ENCODE measurements around the gene OR9A2.
A peak's percentile ranks its signal among the peaks of the same experiment; 100 is the strongest.

Gene OR9A2

DNA sequence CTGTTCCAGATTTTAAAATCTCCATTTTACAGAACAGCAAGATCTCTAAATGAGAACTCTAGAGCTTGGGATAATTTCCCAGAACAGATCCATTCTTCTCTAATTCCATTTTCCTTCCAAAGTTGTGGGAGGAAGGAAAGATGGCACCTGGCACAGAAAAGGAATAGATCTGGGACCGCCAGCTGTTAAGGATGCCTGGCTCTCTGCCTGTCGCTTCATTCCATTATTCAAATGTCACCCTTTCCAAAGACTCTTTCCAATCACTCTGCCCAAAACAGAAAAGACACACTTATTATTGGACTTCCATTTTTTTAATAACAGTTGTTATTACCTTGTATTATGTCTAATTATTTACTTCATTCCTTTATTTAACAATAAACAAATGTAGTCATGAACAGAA, 751 bp upstream of the OR9A2 start:
- in situ Hi-C loops (cut with HindIII; ENCODE audit: low sequenced_read_pairs) = no loop called here

DNA sequence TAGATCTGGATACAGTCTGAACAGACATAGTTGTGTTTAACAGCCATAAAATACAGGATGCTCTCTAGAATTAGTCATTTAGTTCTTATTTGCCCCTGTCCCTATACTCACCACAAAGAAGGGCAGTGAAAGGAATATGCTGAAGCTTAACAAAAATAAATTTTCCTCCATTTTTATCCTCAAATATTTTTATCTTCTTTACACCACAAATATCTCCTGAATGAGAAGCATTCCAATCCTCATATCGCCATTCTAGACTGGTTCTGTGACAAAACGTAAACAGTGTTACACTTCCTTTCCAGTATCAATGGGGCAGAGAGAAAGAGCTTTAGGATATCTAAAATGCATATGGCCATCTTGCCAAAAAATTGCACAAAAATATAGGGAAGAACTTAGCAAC, 1.6 kb downstream of the OR9A2 start:
- no peak overlapping the region for H3K4me3 ChIP-seq (ENCODE audit: low read depth, low read length)
- DNase-seq (ENCODE audit: low read depth, low spot score) = no peak
- in situ Hi-C loops (cut with HindIII; ENCODE audit: low sequenced_read_pairs) = no loop called here
- TF ChIP-seq, protein P1, sequence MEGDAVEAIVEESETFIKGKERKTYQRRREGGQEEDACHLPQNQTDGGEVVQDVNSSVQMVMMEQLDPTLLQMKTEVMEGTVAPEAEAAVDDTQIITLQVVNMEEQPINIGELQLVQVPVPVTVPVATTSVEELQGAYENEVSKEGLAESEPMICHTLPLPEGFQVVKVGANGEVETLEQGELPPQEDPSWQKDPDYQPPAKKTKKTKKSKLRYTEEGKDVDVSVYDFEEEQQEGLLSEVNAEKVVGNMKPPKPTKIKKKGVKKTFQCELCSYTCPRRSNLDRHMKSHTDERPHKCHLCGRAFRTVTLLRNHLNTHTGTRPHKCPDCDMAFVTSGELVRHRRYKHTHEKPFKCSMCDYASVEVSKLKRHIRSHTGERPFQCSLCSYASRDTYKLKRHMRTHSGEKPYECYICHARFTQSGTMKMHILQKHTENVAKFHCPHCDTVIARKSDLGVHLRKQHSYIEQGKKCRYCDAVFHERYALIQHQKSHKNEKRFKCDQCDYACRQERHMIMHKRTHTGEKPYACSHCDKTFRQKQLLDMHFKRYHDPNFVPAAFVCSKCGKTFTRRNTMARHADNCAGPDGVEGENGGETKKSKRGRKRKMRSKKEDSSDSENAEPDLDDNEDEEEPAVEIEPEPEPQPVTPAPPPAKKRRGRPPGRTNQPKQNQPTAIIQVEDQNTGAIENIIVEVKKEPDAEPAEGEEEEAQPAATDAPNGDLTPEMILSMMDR (IDR thresholded peaks at IDR 0.05; ENCODE audit: low read depth, low read length) = no peak

More for the DNA sequence above, 751 bp upstream of the OR9A2 start:
- H3K4me3 ChIP-seq (ENCODE audit: low read depth, low read length) = no peak overlapping the region
- DNase-seq (ENCODE audit: low read depth, low spot score) = no peak
- TF ChIP-seq, protein P1 (IDR thresholded peaks at IDR 0.05; ENCODE audit: low read depth, low read length) = no peak

DNA sequence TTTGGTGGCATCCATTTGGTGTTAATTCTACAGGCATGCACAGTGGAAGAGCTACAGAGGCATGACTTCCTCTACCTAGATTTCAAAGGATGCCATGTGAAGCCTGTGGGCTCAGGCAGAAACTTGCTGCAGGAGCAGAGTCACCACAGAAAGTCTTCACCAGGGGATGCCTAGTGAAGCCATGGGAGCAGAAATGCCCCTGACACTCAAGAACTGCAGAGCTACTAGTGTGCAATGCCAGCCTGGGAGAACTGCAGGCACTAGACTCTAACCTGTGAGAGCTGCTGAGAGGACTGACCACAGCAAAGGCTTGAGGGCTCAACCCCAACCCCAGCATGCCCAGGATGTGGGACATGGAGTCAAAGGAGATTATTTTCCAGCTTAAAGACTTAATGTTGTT, 3.9 kb downstream of the OR9A2 start:
- DNase-seq (ENCODE audit: low read depth, low spot score) = no peak
- H3K4me3 ChIP-seq (ENCODE audit: low read depth, low read length) = no peak overlapping the region
- in situ Hi-C loops (cut with HindIII; ENCODE audit: low sequenced_read_pairs) = no loop called here
- TF ChIP-seq, protein P1 (IDR thresholded peaks at IDR 0.05; ENCODE audit: low read depth, low read length) = no peak

DNA sequence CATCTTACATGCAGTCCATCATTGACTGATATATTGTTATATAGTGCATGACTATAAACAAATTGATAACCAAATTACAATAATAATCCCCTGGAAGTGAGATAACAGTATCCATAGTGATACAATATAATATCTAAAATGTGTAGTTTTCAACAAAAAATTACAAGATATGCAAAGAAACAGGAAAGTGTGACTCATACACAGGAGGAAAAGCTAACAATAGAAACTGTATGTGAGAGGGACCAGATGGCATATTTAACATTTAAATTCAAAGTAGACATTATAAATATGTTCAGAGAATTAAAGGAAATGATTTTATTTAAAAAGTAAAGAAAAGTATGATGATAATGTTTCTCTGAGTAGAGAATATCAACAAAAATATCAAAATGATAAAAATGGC, 8.0 kb downstream of the OR9A2 start:
- no peak for DNase-seq (ENCODE audit: low read depth, low spot score)
- no peak overlapping the region for H3K4me3 ChIP-seq (ENCODE audit: low read depth, low read length)
- in situ Hi-C loops (cut with HindIII; ENCODE audit: low sequenced_read_pairs) = no loop called here
- TF ChIP-seq, protein P1 (IDR thresholded peaks at IDR 0.05; ENCODE audit: low read depth, low read length) = no peak

DNA sequence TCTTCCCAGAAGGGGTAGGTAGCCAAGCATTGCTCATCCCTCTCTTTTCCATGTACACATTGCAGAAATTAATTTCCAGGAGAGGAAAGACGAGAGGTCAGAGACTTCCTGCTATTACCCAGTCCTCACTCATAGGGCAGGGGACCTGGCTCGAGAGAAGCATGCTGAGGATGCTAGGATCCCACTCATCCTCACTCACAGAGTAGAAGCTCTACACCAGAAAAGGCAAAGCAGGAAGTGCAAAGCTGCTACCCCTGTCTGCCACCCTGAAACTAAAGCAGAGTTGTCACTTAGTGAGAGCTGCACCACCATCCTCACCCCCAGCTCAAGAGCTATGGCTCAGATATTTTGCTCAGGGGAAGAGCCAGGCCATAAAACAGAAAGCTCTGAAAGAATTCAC, 9.9 kb downstream of the OR9A2 start:
- DNase-seq (ENCODE audit: low read depth, low spot score) = no peak
- no peak overlapping the region for H3K4me3 ChIP-seq (ENCODE audit: low read depth, low read length)
- in situ Hi-C loops (cut with HindIII; ENCODE audit: low sequenced_read_pairs) = no loop called here
- TF ChIP-seq, protein P1 (IDR thresholded peaks at IDR 0.05; ENCODE audit: low read depth, low read length) = no peak

DNA sequence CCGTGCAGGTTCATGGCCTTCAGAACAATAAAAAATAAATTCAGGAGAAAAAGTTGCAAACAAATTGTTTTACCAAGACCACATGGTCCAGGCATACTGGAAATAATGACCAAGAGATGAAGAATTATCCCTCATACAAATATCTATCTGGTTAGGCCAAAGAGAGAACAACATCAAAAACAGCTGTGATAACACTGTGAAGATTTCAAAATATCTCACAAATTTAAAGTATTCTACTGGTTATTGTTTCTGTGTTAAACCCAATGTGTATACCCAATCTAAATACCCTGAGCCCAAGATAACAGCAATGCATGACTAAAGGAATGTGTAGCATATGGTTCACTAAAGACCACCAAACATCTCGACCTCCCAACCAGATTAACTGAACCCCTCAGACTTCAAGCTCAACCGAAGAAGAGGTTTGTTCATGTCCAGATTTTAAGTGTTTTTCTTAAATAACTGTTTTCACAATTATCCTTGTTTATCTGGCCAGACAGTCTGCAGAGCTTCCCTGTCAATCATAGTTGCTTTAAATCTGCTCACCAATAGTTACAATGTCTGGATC, 10.9 kb downstream of the OR9A2 start:
- DNase-seq (ENCODE audit: low read depth, low spot score) = peak; percentile 33
- in situ Hi-C loops (cut with HindIII; ENCODE audit: low sequenced_read_pairs) = no loop called here
- TF ChIP-seq, protein P1 (IDR thresholded peaks at IDR 0.05; ENCODE audit: low read depth, low read length) = no peak
- no peak overlapping the region for H3K4me3 ChIP-seq (ENCODE audit: low read depth, low read length)

DNA sequence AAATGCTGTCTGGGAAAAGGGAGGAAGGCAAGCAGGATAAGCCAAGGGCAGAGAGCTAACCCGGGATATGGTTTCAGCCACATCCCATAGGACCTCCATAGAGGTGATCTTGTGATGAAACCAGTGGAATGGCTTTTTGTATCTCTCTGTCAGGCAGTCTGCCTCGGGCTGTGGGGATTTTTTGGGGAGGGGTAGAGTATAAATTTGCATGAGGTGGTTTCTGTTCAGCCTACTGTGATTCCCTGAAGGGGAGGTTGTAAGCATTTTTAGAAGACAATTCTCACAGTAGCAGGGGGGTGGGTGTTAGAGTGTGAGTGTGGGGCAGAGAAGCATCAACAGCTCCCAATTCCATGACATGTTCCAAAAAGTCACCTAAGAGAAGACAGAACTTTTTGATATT, 11.8 kb downstream of the OR9A2 start:
- no peak overlapping the region for H3K4me3 ChIP-seq (ENCODE audit: low read depth, low read length)
- in situ Hi-C loops (cut with HindIII; ENCODE audit: low sequenced_read_pairs) = no loop called here
- no peak for DNase-seq (ENCODE audit: low read depth, low spot score)
- TF ChIP-seq, protein P1 (IDR thresholded peaks at IDR 0.05; ENCODE audit: low read depth, low read length) = no peak
